ENCODE measurements around the gene NFATC1.
A peak's percentile ranks its signal among the peaks of the same experiment; 100 is the strongest.

The NFATC1 gene

DNA sequence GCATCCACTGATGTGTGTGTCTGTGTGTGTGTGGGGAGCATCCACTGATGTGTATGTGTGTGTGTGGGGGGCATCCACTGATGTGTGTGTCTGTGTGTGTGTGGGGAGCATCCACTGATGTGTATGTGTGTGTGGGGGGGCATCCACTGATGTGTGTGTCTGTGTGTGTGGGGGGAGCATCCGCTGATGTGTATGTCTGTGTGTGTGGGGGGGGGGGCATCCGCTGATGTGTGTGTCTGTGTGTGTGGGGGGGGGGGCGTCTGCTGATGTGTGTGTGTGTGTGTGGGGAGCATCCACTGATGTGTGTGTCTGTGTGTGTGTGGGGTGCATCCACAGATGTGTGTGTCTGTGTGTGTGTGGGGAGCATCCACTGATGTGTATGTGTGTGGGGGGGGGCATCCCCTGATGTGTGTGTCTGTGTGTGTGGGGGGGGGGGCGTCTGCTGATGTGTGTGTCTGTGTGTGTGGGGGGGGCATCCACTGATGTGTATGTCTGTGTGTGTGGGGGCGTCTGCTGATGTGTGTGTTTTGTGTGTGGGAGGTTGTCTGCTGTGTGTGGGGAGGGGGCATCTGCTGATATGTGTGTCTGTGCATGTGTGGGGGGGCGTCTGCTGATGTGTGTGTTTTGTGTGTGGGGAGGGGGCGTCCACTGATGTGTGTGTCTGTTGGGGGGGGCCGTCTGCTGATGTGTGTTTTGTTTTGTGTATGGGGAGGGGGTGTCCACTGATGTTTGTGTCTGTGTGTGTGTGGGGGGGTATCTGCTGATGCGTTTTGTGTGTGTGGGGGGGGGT is 125.9 kb downstream of the NFATC1 start:
- no peak for DNase-seq (ENCODE audit: low read depth)

DNA sequence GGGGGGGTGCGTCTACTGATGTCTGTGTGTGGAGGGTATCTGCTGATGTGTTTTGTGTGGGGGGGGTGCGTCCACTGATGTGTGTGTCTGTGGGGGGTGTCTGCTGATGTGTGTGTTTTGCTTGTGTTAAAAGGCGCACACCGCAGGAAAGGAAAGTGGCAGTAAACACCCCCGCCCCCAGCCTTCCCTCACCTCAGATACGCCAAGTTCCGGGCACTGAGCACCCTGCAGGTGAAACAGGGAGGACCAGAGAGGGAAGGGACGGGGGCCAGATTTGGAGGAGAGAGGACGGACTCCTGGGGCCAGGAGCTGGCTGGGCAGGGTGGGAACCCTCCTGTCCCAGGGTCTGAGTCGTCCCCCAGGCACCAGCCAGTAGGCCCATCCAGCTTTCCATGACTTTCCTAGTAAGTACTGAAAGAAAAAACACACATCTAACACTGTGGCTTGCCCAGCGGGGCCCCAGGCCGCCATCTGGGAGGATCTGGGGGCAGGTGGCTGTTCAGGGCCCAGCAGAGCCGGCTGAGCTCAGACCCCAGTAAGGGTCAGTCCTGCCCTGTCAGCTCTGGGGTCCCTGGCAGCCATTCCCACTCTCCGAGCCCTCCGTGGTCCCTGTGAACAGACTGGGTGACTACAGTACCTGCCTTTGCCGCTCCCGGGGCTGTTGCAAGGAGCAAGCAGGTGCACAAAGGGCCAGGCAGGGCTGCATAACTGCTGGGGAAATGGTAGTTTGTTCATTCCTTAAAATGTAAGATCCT is 126.9 kb downstream of the NFATC1 start:
- peak; percentile 47 for DNase-seq (ENCODE audit: low read depth)

DNA sequence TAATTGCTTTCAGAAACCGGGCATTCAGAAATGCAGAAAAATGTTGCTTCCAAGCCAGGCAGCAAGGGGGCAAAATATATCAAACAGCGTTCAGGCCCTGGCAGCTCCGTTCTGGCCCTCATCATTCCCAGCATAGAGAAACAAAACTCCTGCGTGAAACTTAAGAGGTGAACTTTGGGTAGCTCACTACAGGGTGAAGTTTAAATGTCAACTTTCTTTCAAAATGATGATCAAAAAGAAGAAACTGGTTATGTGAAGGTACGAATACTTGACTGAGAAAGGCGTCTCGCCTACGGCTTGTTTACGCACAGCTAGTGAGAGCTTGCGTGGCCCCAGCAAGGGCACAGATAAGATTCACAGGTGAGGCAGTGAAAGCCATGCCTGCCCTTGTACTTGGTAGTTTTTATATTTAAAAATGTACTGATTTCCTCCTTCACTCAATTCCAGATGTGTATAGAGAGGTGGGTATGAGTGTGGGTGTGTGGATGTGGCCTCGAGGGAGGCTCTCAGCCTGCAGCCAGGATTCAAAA is 127.5 kb downstream of the NFATC1 start:
- peak; percentile 54 for DNase-seq (ENCODE audit: low read depth)

DNA sequence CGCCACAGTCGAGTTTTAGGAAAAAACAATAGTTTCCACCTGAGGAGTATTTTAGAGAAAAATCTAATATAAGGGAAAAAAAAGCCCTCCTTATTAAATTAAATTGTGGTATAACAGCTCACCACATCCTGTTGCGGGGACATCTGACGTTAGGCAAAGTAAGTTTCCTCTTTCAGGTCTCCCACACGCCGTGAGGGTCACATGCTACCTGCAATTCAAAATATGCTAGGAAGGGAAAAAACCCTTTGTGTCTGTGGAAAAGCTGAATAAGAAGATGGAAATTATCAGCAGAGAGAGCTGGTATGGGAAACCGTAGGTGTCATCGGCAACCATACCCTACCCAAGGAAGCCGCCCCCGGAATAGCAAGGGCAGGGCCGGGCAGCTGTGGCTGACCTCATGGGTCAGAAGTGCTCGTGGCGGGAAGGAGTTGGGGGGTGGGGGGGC is 128.0 kb downstream of the NFATC1 start:
- peak; percentile 80 for DNase-seq (ENCODE audit: low read depth)

DNA sequence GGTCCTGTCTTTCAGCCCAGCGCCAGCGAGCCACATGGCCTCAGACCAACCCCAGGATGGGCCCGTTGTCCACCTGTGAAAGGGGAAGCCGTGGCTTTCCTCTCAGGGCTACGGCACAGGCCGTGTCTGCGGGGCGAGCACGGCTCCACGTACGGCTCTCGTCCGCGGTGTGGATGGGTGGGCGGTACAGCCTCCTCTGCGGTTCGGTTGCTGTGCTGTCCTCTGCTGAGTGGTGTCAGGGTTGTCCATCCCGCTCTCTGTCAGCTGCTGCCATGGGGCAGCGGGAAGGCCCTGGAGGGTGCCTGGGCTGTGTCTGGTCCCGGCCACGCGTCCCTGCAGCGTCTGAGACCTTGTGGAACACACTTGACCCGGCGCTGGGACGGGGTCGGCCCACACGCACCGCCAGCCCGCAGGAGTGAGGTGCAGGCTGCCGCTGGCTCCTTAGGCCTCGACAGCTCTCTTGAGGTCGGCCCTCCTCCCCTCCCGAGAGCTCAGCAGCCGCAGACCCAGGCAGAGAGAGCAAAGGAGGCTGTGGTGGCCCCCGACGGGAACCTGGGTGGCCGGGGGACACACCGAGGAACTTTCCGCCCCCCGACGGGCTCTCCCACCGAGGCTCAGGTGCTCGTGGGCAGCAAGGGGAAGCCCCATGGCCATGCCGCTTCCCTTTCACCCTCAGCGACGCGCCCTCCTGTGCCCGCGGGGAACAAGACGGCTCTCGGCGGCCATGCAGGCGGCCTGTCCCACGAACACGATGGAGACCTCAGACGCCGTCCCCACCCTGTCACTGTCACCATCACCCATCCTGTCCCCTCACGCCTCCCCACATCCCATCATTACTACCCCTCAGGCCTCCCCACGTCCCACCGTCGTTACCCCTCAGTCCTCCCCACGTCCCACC is 128.7 kb downstream of the NFATC1 start:
- peak; percentile 28 for DNase-seq (ENCODE audit: low read depth)

DNA sequence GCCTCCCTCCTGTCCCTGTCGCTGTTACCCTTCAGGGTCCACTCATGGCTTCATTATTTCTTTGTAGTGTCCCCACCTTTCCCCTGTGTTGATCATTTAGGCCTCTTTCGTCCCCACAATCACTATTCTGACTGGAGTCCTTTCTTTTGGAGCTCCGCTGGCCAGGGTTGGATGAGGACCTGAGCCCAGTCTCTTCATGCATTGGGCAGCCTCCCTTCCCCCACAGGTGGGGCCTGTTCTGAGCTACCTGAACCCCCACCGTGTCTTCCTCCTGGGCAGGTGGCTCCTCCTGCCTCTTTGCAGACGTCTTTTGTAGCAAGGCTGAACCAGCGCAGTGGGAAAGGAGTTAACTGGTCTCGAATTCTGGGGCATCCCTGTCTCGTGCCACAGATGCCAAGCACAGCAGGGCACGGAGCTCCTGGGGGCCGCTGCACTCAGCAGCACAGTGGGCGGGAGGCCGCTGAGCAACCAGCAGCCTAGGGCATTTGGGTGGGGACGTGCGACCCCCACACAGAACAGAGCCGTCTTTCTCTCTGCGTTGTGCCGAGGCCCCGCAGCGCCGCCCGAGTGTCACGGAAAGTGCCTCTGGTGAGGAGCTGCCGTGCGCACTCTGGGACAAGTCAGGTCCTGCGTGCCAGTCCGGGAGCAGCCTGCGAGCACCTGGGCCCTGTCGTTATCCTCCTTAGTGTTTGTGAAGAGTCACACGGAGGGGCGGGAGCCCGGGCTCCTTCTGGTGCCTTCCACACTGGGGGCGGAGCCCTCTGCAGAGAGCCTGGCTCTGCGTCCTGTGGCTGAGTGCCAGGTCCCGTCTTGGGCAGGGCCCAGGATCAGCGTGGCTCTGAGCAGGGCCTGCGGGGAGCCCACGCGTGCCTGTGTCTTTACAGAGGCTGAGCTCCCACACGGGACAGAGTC is 130.1 kb downstream of the NFATC1 start:
- no peak for DNase-seq (ENCODE audit: low read depth)

DNA sequence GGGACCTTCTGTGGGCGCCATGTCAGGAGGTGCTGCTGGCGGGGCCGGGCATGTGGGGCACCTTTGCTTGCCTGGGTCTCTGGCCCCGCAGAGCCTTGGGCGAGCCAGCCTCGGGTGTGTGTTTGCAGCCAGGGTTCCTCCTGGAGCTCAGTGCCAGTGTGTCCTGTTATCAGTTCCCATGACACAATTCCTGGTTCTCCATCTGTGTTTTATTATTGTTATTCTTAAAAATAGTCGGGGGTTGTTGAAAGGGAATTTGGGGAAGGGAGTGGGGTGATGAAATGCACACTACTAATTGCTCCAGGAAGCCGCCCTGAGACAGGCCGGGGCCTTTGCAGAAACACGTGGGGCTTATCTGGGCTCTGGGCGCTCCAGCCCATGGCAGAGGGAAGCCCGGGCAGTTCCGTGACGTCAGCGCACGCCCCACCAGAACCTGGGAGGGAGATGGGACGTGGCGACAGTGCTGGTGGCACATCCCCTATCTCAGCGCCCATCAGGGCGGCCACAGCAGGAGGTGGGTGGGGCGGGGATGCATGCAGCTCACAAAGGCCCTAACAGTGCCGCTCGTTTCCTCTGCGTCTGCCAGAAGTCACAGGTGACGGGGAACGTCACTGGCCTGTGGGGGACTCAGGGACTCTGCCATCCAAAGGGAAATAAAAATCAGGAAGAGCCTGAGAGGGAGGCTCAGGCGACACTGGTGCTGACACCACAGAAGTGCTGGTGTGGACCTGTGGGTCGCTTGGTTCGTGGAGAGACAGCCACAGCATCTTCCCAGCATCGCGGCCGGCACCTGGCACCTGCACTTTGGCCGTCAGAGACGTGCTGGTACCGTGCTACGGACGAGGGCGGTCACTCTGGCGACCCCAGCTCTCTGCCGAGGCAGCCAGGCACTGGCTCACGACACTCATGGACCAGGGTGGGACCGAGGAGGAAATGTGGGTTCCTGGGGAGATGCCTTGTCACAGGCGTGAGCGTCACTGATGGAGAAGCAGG is 131.0 kb downstream of the NFATC1 start:
- DNase-seq (ENCODE audit: low read depth), result no peak

DNA sequence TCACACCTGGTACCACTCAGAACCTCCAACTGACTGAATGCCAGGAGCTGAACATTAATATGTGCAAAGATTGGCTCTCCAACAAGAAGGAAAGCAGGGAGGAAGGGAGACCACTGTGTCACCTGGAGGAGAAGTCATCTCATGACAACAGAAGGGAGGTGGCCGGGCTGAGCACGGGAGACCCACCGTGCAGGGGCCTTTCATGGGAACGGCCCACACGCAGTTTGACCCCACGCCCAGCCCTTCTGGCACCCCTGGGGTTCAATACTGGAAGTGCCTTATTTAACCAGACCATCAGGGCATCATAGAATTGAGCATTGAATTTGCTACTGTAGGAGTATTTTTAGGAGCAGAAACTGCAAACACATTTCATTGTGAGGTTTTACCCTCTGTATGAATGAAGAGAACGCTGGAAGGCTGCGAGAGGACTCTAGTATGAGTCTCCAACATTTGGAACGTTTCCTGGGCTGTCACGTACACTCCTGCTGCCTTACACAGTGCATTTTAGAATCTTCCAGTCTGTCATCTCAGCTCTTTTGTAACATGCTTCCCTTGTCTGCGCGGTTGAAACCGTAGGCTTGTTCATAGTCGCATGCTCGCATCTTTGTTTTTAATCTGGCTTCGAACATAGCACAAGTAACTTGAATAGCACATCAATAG is 132.1 kb downstream of the NFATC1 start:
- no peak for DNase-seq (ENCODE audit: low read depth)

DNA sequence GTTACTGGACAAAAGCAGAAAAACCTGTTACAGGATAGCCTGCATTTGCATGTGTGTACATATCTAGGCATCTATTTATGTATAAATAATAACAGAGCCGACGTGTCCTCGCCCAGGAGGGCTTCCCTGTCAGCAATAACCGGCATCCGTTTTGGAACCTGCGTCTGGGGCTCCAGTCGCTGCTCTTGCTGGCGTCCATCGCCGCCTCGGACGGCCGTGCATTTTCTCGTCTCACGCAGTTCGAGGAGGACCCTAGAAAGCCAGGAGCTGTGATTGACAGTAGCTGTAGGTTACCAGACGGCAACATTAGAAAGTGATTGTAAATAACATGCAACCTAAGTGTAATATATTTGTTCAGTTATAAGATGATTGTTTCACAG is 132.6 kb downstream of the NFATC1 start:
- no peak for DNase-seq (ENCODE audit: low read depth)

DNA sequence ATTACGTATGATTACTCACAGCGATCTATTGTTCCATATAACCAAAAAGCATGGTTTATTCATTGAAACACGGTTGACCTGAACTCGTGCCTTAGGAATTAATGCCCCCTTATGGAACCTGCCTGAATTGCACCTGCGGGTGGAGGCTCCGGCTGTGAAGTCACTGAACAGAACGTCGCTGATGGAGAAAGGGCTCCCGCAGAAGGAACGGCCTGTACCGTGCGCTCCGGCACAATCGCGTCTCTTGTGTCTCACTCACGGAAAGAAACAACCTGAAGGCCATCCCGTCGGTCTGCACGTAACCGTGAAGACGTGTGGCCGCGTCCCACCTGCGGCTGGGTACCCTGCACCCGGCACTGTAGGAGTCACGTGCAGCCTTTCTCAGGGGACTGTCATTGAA is 133.1 kb downstream of the NFATC1 start:
- DNase-seq (ENCODE audit: low read depth), result peak; percentile 67

DNA sequence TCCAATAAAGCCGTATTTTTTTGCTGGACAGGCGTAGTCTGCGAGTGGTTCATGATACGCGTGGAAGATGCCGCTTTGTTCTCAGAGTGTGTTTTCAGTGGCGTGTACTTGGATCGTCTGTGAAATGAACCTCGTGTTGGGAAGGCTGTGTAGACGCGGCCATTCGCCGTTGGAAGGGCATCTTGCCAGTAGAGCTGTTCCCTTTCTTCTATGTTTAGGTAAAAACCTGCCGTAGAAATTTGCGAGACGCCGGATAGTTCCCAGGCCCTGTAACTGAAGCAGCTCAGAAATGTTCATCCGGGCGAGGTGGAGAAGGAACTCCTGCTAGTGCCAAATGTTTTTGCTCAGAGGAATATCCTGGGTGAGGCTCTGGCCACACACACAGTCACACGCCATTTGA is 133.6 kb downstream of the NFATC1 start:
- no peak for DNase-seq (ENCODE audit: low read depth)

DNA sequence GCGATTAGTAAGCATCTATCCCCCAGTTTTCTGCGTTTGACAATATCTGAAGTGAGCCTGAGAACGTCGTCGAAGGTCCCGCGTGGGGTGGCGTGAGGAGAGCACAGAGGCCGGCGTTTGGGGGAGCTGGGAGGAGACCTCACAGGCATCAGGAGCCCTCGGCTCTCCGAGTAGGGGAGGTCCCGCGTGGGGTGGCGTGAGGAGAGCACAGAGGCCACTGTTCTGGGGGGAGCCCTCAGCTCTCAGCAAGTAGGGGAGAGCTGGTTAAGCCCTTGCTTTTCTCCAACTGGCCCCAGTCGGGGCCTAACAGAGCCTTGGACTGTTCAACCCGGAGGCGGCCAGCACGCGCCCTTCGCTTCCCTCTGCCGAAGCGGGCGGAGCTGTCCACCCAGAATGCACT is 134.3 kb downstream of the NFATC1 start:
- DNase-seq (ENCODE audit: low read depth), result no peak

DNA sequence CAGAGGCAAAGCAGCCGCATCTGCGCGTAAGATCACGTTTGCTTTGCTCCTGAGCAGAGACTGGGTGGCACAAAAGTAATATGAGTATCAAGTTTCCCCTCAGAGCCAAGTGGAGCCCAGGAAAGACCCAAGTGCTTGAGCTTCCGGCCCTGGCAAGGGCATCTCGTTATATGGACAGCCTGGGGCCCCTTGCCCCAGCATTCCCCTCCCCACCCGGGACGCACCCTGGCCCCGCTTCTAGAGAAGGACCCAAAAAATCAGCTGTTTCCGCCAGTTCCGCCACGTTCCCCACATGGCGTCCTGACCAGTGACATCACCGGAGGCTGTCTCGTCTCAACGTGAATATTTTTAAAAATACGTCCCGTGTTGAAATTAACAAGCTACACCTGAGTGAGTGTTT is 135.1 kb downstream of the NFATC1 start:
- no peak for DNase-seq (ENCODE audit: low read depth)

DNA sequence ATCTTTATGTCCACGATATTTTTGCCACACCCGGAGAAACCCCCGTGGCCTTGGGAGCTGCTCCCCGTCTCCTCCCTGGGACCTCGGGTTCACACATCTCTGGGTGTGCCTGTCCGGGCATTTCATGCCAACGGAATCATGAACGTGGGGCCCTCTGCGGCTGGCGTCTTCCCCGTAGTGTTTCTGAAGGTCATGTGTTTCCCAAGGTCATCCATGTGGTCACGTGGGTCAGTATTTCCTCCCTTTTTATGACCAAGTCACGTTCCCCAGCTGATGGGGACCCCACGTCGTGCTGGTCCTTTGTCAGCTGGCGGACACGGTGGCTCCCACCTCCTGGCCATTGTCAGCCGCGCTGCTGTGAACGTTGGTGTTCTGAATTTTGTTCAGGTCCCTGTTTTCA is 135.7 kb downstream of the NFATC1 start:
- no peak for DNase-seq (ENCODE audit: low read depth)

DNA sequence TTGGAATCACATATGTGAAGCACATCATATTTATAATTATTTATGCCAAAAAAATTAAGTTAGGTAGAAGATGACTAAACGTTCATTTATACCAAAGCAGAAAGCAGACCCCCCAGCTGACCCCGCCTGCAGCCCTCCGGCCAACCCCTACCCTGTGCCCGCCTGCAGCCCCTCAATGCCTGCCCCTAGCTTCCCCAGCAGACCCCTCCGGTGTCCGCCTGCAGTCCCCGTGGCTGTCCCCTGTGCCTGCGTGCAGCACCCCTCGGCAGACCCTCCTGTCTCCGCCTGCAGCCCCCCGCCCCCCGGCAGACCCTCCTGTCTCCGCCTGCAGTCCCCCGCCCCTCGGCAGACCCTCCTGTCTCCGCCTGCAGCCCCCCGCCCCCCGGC is 136.2 kb downstream of the NFATC1 start:
- no peak for DNase-seq (ENCODE audit: low read depth)

DNA sequence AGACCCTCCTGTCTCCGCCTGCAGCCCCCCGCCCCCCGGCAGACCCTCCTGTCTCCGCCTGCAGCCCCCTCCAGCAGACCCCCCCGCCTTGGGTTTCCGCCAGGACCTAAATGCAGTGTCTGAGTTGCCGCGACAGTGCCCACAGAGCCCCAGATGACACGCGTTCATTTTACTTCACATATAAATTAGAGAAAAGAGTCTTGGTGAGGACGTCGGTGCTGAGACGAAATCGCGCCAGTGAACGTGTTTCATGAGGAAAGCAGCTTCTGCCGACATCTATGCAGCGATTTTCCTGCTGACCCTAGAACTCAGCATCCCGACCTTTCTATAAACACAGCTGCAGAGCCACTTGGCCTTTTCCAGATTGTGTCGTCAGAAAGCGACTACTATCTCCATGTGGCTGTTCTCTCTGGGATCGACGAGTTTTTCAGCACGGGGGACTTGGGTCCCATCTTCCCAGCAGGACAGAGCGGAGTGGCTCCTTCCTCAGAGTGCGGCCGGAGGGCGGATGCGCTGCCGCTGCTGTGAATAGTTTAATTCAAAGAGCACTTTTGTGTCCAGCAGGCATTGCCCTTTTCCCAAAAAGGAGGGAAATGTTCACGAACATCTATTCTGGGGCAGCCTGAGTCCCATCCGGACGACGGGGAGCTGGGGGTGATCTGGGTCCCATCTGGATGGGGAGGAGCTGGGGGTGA is 136.7 kb downstream of the NFATC1 start:
- no peak for DNase-seq (ENCODE audit: low read depth)

DNA sequence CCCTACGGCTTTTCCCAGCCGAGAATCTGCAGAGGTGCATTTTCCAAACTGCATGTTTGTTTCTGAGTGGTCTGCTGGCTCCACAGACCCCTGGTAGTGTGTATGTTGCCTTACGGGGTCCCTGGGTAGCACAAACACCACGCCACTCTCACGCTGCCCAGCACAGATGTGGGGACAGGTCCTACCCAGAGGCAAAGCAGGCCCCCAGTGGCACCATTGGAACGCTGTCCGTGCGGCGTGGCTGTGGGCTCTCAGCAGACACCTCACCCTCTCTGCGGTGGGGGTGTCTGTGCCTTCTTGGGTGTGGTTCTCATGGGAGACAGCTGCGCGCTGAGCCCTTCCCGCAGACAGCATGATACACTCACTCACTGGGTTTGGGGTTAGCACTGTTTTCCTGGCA is 137.4 kb downstream of the NFATC1 start:
- DNase-seq (ENCODE audit: low read depth), result no peak

DNA sequence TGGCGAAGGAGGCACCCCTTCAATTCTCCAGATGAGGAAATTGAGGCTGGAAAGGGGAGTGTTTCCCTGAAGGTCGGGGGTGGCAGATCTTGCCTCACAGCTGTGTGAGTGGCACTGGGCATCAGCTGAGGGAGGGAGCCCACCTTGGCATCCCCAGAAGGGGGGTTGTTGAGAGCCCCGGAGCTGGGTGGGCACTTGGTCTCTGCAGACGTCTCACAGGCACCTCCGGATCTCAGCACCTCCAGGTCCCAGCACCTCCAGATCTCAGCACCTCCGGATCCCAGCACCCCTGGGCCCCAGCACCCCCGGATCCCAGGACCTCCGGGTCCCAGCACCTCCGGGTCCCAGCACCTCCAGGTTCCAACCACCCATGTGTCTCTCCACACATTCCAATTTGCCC is 137.9 kb downstream of the NFATC1 start:
- no peak for DNase-seq (ENCODE audit: low read depth)

DNA sequence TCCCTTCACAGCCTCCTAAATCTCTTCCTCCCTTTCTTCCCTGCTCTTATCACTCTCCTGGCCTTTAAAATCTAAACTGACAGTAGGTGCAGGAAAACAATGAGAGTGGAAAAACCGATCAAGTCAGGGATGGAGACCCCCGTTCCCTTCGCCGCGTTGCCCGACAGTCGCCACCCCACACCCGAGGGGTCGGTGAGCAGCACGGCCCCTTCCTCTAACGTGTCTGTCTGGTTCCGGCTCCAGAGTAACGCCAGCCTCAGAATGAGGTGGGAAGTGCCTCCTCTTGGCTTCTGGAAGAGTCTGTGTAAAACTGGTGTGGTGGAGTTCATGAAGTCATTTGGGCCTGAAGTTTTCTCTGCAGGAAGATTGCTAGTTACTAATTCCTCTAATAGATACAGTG is 138.6 kb downstream of the NFATC1 start:
- no peak for DNase-seq (ENCODE audit: low read depth)

Data from T follicular helper cell (primary cell).